HG03460 (cell line): ENCODE measurements around the gene IWS1.
"Not testable (repeated sequence)": the region's sequence is repeated elsewhere in the genome, so short reads cannot be mapped to it uniquely, and the experiment has no call there.

Source experiments
- ATAC-seq: cut with Tn5 transposase; IDR thresholded peaks from one replicate; pipeline ENCODE4 v1.9.1; 2021; ENCODE audit not compliant: unreplicated experiment

Gene IWS1

DNA sequence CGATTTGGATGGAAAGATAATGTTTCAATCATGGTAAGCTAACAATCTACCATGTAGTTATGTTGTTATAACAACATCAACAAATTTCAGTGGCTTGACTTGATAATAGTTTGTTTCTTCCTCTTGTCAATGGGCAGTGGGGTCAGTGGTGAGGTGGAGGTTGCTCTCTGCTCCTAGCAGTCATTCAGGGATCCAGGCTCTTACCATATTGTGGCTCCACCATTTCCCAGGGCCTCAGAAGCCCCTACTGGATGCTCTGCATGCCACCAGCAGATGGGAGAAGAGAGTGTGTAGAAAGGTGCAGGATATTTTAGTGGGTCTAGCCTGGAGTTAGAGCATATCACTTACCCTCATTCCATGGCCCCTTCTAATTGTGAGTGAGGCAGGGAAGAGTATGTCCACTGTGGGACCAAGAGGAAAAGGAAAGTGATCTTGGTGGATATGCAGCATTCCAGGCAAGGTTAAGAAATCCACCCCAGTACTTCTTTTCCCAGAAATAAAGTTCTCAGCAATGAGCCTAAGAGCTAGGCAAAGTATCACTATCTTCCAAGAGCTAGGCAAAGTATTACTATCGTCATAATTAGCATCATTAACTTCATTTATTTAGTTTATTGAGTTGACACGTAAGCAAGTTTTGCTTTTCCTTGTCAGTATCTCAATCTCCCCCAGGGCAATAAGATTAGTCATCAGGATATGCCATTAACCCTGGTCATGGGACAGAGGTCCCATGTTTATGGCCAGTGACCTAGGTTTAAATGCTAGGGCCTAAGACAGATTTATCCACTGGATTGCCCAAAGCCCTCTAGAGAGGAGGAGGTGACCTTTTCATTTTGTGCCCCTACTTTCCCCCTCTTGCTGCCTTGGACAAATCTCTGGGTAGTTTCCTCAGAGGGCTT, 4.2 kb upstream of the IWS1 start:
- ATAC-seq = no peak

DNA sequence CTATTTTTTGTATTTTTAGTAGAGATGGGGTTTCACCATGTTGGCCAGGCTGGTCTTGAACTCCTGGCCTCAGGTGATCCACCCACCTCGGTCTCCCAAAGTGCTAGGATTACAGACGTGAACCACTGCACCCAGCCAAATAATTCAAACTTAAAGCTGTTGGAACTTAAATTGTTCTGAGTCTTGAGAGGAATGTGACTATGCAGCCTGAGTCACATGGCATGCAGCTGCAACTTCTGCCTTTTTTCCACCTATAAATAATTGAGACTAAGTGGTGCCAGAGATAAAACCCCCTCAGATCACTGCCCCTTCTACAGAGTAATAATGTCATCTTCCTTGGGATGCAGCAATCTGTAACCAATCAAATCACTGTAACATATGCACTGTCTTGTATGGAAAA, 3.1 kb upstream of the IWS1 start:
- not testable (repeated sequence) for ATAC-seq

DNA sequence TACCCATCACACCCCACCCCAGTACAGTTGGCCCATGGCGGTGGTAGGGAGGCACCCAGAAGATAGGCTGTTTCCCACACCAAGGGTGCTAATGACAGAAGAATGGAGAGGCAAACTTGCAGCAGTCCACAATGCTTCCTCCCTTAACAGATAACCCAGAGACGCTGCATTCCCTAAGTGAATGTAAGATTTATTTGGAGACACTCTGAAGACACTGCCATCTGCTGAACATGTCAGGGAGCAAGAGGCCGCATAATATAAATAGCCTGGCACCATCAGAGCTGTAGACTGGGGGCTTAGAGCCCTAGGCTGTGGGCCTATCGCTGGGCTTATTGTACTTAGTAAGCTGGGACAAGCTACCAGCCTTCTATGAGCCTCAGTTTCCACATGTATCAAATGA, 2.2 kb upstream of the IWS1 start:
- ATAC-seq = no peak

DNA sequence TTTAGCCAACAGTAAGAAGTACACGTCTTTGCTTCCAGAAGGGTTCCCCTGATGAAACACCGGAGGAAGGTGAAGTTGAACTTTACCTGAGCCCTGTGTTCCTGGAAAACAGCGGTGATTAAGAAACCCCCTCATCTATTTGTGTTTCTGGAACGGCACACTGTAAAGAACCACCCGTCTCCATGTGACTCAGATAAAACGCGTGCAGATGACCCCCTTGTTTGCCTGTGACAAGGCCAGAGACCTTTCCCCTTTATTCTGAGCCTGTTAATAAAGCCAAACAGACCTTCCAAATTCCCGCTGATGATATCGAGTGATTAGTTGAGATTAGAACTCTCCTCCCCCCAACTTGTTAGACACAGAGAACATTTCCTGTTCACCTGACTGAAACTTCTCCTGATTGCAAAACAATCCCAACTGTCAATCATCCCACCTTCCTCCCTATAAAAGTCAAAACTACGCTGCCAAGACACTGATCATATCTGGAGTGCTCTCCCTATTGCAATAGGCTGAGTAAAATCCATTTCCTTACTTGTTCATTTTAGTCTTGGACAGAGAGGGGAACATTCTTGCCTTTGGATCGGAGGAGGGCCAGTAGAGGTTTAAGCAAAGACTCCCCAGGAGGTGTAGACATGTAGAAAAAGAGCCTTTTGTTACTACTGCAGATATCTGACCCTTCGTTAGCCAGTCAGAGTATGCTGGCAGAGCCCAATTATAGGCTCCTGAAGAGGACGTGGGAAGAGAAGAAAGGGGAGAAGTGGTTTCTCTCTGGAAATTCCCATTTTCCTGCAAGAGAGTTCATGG, 914 bp upstream of the IWS1 start:
- ATAC-seq = peak; percentile 15

DNA sequence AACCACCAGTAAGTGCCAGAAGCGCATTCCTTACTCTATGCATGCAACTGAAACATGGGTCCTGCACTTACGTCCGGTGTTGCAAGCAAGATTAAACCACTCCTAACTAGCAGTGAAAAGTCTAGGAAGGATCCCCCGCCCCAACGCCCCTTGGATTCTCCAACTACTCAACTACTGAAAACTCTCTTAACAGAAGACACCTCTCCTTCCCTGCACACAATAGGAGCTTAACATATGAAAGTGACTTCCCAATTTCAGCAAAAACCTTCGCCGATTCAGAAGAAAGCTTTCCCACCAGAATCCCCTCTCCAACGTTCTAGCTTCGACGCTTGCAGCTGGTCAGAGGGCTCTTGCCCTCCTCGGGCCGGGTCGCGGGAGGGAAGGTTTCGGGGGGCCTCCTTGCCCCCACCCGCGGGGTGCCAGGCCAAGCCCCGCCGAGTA, 578 bp downstream of the IWS1 start:
- ATAC-seq = no peak

- not testable (repeated sequence) for ATAC-seq
These were observed 2.0 kb downstream of the IWS1 start for GRCh38 chr2:127524198-127524834.

GRCh38 chr2:127523269-127523939, 2.9 kb downstream of the IWS1 start:
- no peak for ATAC-seq

- ATAC-seq = no peak
These were observed 5.9 kb downstream of the IWS1 start for GRCh38 chr2:127520424-127520823.

- no peak for ATAC-seq
These were observed 8.8 kb downstream of the IWS1 start for GRCh38 chr2:127517465-127517864.

GRCh38 chr2:127516041-127516762, 10.1 kb downstream of the IWS1 start:
- no peak for ATAC-seq

GRCh38 chr2:127515383-127515915, 10.8 kb downstream of the IWS1 start:
- ATAC-seq = no peak

DNA sequence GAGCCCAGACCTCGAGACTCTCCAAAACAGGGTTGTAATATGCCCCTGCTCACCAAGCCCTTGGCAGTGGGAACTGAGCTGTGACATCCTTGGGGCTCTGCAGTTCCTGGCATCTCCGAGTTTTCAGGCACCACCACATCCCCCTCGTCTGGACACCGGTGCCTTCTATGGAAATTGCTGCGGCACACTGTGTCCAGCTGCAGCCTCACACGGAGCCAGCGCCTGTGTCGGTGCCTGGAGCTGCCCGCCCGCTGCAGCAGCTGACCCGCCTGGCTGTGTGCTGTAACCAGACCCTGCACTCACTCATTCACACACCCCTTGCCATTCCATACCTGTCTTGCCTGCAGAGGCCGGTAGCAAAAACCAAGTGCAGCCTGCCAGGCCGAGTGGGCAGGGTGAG, 11.8 kb downstream of the IWS1 start:
- no peak for ATAC-seq

DNA sequence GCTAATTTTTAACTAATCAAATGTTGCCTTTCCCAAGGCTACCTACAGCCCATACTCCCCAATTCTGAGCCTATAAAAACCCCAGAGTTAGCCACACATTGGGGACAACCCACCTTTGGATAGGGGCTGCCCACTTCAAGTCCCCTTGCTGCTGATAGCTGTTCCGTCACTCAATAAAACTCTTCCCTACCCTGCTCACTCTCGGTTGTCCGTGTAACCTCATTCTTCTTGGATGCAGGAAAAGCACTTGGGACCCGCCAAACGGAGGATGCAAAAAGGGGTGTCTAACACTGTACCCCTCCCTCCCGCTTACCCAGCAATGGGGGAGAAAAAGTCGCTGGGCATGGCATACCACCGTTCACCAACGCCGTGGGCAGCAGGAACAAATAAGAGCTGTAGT, 12.2 kb downstream of the IWS1 start:
- no peak for ATAC-seq

DNA sequence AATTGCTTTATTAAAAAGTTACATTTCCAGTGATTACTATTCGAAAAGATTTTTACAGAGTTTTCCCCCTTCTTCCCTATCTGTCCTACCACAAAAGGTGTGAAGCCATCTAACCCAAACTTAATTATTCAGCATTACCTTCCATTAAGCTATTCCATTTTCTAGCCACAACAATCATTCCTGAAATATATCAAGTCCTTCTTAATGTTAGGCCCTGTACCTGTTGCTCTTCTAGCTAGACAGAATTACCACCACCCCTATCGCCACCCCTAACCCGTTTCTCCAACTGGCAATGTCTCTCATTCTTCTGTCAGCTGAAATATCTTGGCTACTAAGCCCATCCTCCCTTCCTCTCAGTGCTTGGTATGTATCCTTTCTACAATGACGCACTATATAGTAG, 13.9 kb downstream of the IWS1 start:
- ATAC-seq = no peak

GRCh38 chr2:127511917-127512316, 14.4 kb downstream of the IWS1 start:
- no peak for ATAC-seq

DNA sequence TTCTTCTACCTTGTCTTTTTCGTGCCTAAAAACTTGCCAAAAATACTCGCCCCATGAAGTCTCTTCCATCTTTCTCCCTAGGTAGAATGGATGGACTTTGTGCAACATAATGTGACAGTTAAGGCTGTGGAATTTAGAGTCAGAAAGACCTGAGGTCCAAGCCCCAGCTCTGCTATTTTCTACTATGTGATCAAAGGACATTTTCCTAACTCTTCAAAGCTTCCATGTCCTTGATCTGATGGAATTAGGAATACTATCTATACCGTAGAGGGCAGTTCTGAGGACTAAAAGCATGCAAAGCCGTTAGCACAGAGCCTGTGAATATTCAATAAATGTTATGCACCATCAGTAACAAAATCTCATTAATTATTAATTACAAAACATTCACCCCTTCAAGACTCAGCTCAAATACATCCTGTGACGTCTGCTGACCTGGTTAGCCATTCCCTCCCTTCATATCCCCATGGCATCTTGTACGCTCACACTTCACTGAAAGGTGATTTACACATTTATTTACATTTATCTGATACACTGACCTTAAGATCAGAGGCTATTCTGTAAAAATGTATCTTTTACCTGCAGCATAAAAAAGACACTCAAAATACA, 15.1 kb downstream of the IWS1 start:
- ATAC-seq = no peak

DNA sequence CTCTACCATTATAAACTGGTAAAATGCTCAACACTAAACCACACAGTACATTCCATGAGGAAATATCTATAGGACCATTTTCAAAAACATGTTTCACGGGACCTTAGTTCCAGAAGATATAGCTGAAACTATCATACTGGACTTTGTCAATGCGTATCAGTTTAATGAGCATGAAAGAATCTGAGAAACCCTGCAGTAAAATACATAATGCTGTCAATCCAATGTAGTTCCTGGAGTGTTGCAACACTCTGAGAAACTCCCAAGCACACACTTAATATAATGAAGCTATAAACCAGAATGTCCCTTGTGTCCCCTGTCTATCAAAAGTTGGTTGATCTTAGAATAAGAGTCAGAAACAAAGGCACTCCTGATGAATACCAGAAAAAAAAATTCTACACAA, 16.2 kb downstream of the IWS1 start:
- ATAC-seq = no peak

DNA sequence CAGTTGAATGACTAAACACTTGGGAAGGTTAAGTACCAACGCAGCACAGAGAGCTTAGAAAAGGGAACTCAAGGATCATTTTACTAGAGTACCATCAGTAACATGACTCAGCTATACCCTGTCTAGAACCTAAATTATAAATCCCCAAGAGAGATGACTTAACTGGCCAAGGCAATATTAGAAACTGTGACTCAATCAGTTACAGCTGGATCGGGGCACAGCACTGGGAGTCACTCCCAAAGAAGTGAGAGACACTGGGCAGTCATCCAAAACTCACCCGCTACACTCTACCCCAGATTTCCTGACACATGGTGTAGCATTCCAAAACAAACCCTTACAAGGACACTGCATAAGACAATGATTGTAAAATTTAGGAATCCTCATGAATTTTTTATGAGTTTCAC, 17.7 kb downstream of the IWS1 start:
- no peak for ATAC-seq

GRCh38 chr2:127508023-127508630, 18.2 kb downstream of the IWS1 start:
- no peak for ATAC-seq
